GM19023 (cell line): ENCODE data around the gene TOMM7.
"Not testable (repeated sequence)": the region's sequence is repeated elsewhere in the genome, so short reads cannot be mapped to it uniquely, and the experiment has no call there.

Experiments used
- ATAC-seq: cut with Tn5 transposase; IDR thresholded peaks from one replicate; pipeline ENCODE4 v1.9.1; 2021; ENCODE audit warnings: mild to moderate bottlenecking, moderate library complexity; ENCODE audit not compliant: unreplicated experiment

The TOMM7 gene

DNA sequence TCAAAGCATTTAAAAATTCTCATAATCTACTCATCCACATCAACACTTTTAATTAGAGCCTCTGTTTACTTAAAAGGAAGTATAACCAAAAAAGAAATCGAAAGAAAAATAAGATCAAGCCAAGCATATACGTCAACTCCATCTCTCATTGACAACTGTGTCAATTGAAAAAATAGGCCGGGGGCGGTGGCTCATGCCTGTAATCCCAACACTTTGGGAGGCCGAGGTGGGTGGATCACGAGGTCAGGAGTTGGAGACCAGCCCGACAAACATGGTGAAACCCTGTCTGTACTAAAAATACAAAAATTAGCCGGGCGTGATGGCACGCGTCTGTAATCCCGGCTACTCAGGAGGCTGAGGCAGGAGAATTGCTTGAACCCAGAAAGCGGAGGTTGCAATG, 32.0 kb downstream of the TOMM7 start:
- ATAC-seq: not testable (repeated sequence)

DNA sequence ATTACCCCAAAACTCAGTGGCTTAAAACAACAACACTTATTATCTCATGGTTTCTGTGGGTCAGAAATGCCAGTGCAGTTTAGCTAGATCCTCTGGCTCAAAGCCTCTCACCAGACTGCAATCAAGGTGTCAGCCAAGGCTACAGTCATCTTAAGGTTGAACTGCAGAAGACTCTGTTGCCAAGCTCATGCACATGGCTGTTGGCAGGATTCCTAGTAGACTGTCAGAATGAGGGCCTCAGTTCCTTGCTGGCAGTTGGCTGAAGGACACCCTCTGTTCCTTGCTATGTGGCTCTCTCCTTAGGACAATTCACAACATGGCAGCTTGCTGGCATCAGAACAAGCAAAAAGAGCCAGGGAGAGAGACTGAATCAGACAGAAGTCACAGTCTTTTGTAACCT, 34.7 kb downstream of the TOMM7 start:
- ATAC-seq: no peak

DNA sequence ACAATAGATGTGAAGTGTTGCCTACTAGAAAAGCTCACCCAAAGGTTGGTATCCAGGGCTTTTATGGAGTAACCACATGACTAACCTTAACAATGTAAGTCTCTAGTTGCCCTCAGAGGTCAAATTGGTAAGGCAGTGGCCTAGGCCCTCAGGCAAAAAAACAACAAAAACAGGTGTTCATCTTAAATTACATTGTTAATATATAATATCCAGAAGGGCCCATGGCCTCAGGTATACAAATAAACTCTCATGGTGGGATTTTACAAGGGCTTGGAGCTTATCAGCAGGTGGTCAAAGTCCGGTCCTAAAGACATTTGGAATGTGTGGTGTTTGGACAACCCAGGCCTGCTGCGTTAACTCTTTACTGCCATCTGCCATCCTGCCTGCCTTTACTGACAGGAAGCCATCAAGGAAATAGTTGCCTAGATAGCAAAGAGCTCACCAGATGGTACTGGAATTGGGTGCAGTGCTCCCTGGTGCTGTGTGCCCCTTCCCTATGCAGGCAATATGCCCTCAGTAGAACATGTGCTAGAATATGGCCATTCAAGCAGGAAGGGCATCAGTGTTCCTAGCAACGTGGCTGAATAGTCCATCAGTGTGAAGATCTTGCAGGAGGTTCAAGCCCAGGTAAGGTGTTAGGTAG, 36.2 kb downstream of the TOMM7 start:
- no peak for ATAC-seq

DNA sequence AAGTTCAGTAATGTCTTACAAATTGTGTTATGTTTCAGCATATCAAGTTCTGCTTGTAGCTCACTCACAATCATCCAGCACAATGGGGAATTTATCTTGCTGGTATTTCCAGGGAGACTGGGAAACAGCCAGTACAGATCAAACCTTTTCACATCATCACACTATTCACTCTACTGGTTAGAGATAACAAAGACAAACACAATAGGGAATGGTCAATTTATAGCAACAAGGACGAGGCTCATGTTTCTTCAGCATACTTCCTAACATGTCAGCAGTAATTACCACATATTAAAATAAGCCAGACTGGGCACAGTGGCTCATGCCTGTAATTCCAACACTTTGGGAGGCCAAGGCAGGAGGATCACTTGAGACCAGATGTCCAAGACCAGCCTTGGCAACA, 38.3 kb downstream of the TOMM7 start:
- ATAC-seq: no peak

DNA sequence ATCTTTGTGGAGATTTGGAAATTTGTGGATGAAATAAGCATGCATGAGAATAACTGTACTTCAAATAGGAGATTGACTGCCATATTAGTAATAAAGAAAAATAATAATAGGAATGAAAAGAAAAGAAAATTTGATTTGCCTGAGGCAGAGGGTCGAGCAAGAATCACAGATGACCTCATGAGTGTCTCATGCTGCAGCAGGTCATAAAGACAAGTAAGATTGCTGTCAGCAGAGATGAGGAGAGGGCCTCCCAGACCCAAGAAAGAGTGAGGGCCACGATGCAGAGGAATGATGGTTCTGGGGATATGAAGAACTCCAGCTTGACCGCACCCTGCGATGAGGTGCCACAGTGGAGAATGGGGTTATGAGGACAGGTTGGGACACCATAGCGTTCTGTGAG, 39.2 kb downstream of the TOMM7 start:
- ATAC-seq: no peak

DNA sequence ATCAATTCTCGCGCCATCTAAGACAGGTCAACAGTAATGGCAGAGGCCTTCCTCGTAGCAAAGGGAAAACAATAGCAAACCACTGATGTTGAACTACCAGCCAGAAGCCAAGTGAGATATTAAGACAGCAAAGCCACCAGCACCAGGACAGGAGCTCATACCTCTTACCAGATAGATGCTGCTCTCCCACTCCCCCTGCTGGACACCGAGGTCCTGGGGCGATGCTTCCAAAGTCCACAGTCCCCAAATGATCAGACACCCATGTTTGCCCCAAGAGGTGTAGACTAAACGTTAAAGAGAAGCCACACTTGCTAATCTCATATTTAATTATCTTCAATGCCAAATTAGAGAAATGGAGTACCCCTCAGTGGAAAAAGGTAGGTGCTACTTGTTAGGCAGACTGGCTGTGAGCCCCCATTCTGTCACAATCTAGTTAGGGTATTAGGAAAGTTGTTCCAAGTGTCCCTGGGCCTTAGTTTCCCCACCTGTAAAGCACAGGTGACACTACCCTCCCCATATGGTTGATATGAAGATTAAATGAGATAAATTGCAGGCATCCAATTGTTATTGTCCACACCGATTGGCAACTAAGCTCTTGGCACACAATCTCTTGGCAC, 39.9 kb downstream of the TOMM7 start:
- ATAC-seq: peak; percentile 58

DNA sequence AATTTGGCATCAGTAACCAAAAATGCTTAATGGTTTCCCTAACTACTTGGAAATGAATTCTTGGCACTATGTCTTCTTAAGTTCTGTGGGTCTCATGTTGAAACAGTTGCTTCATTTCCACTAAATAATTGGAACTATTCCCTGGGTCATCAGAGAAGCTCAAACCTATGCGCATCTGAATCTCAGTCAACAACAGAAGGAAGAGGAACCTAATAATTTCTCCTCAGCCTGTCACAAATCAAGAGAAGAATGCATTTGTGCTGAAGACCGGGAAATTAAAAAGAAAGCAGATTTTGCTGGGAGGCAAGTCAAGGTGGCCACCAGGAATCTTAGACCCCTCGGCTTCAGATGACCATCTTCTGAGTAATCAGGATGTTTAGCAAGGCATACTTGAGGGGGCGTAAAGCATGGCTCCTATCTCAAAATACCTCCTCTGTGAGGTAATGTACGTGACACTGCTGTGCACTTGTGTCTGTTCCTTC, 41.4 kb downstream of the TOMM7 start:
- no peak for ATAC-seq

DNA sequence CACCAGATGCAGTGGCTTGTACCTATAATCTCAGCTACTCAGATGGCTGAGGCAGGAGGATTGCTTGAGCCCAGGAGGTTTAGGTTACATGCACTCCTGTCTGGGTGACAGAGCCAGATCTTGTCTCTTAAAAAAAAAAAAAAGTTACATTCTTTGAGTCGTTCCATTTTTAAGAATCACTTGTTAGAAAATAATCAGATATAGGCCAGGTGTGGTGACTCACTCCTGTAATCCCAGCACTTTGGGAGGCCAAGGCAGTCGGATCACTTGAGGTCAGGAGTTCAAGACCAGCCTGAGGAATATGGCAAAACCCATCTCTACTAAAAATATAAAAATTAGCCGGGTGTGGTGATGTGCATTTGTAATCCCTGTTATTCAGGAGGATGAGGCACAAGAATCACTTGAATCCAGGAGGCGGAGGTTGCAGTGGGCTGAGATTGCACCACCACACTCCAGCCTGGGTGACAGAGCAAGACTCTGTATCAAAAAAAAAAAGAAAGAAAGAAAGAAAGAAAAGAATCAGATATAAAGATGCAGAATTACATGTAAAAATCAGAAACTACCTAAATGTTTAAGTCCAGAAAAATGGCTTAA, 42.8 kb downstream of the TOMM7 start:
- ATAC-seq: not testable (repeated sequence)

DNA sequence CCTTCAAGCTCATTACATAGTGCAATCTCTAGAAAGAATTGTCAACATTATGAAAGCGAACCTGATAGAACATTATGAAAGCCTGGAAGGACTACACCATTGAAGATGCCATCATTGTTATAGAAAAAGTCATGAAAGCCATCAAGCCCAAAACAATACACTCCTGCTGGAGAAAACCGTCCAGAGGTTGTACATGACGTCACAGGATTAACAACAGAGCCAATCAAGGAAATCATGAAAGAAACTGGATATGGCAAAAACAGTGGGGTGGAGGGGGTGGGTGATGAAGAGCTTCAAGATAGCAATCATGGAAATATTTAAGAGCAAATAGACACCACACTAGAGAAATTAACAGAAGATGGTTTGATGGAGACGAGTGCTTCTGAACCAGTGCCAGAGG, 45.7 kb downstream of the TOMM7 start:
- no peak for ATAC-seq

DNA sequence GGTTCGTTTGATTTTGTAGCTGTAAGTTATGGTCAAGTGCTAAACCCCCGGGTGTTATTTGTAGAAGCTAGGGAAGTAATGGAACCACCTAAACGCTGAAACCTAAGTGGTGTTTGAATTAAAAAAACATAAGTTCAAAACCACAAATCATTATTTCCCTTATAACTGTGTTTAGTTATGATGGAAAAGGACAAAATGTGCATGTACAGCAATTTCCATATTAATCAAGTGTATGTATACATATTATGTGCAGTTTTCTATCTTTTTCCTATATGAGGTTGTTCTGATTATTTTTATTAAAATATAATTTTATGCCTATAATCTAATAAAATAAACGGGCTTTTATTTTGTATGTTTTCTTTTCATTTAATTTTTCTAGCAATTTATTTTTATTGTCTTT, 49.8 kb downstream of the TOMM7 start:
- ATAC-seq: no peak

DNA sequence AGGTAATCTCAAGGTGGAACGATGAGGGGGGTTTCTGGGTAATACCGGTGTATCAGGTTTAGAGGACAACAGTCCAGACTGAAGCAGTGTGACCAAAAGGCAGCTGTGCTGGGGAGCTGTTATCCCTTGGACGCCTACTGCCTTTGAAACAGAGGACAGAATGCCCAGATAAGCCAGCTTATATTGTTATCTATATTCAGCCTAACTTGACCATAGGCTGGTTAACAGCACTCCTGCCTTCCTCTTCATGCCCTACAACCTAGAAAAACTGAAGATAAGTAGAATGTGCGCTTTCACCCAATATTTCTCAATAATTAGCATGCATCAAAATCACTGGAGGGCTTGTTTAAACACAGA, 50.8 kb downstream of the TOMM7 start:
- no peak for ATAC-seq

DNA sequence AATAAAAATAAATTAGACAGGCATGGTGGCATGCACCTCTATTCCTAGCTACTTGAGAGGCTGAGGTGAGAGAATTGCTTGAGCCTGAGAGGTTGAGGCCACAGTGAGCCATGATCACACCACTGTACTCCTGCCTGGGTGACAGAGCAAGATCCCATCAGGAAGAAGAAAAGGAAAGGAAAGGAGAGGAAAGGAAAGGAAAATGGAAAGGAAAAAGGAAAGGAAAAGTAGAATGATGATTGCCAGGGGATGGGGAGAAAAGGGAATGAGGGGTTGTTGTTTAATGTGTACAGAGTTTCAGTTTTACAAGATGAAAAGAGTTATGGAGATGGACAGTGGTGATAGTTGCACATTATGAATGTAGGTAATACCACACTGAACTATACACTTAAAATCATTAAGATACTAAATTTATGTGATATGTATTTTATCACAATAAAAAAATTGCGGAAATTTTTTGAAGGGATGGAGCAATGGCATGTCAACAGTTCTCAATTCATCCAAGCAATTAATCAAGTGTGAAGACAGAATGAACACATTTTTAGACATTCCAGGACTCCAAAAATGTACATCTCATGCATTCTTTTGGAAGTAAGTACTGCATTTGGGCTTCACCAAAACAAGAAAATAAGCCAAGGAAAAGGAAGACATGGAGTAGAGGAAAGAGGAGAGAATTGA, 51.3 kb downstream of the TOMM7 start:
- ATAC-seq: no peak

DNA sequence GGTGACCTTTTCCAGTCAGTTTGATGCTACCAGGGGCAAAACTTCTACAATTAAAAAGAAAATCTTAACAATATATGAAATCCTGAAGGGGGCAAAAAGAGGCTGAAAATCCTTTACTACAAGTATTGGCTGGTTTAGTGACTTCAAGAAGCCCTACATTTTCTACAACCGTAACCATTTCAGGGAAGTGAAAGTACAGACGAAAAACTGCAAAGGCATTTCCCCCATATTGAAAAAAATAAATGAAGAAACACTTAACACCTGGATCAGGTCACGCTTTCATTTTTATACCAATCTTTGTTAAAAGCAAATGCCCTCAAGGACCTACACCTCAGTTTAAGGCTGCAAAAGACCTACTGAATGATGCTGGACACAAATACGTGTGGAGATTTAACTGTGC, 57.0 kb downstream of the TOMM7 start:
- no peak for ATAC-seq
